ENCODE data around the gene TMA7.

TMA7 gene

DNA sequence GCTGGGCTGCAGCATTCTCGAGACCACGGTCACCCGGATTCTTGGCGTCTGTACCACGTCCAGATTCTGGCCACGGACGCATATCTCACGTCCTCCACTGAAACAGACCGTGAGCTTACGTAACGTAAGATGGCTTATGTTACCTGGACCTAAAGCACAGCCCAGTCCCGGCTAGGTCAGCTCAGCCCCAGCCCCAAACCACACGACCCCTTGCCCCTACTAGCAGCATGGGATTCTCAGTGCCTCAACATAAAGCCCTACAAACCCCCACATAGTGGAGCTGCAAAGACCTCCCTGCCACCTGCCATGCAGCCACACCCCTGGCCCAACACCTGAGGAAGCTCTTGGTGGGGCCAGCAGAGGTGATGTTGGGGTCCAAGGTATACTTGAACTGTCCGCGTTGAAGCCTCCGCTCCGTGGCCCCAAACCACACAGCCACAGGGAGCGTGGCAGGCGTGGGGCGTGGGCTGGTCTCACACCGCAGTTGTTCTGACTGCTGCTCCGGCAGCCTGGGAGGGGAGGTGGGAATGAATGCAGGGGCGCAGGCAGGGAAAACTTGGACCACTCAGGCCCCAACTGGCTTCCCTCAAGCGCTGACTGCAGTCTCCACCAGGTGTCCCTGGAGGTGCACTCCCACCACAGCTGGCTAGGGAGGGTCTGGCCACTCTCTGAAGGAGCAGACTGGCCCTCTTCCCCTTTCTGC is 24.7 kb upstream of the TMA7 start:
- whole genome bisulfite sequencing, 2 experiments, result 94 to 95% methylated on average over 24 of the region's 24 CpGs
- Histone ChIP-seq H3K27ac (ENCODE audit: insufficient read depth, low read depth, low read length, poor library complexity, severe bottlenecking) (no peak overlapping the region), H3K36me3 (ENCODE audit: control insufficient read depth, insufficient read depth, low read length) (peaks cover 69% of the 10 kb centered on the region), H3K4me1 (ENCODE audit: control insufficient read depth, insufficient read depth, low read length) (no peaks in the 10 kb centered on the region), H3K4me3 (ENCODE audit: insufficient read depth, low read depth, low read length) (no peak overlapping the region), H3K9me3 (ENCODE audit: control insufficient read depth, low read length) (no peaks in the 10 kb centered on the region), H3K27me3 (ENCODE audit: control insufficient read depth, insufficient read depth, low read length, poor library complexity, severe bottlenecking) (no peaks in the 10 kb centered on the region)

DNA sequence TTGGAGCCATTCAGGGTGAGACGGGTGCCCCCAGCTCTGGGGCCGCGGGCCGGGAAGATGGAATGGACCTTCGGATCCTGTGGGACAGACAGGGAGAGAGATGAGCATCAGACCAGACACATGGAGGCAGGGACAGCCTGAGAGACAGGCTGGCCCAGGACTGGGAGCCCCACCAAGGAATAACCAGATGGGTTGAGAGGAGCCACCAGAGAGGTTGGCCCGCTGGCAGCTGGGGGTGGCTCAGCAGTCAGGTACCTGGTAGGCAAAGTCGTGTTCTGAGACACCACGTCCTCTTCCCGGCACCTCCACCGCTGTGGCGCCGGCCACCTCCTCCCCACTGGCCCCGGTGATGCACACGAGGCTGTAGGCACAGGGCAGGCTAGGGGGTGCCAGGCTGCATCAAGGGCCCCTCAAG is 24.0 kb upstream of the TMA7 start:
- 95 to 97% methylated on average over 14 of the region's 14 CpGs for WGBS, 2 experiments
- peaks cover 71% of the 10 kb centered on the region for H3K36me3 ChIP-seq (ENCODE audit: control insufficient read depth, insufficient read depth, low read length)
- no peak overlapping the region for H3K27ac ChIP-seq (ENCODE audit: insufficient read depth, low read depth, low read length, poor library complexity, severe bottlenecking)

DNA sequence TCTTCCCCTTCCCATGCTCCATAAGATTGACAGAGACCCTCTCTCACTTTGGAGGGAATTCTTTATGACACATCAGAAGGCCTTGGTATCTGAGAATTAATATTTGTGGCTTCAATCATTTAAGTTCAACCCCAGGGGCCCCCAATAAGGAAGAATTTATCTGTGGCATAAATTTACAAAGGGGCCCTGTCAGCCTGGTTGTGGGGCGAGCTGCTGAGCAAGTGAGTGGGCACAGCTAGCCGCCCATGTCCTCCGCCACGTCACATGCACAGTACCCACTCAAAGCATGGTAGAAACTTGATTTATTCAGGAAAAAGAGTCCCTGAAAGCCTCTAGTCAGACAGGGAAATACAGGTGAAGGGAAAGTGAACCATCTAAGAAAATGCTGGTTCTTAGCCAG is 23.5 kb upstream of the TMA7 start:
- H3K27me3 ChIP-seq (ENCODE audit: control insufficient read depth, insufficient read depth, low read length, poor library complexity, severe bottlenecking), result no peaks in the 10 kb centered on the region
- peaks cover 73% of the 10 kb centered on the region for H3K36me3 ChIP-seq (ENCODE audit: control insufficient read depth, insufficient read depth, low read length)
- no peak overlapping the region for H3K27ac ChIP-seq (ENCODE audit: insufficient read depth, low read depth, low read length, poor library complexity, severe bottlenecking)
- no peaks in the 10 kb centered on the region for H3K4me1 ChIP-seq (ENCODE audit: control insufficient read depth, insufficient read depth, low read length)
- WGBS, 2 experiments, result 95 to 96% methylated on average over 4 of the region's 4 CpGs
- no peaks in the 10 kb centered on the region for H3K9me3 ChIP-seq (ENCODE audit: control insufficient read depth, low read length)
- no peak overlapping the region for H3K4me3 ChIP-seq (ENCODE audit: insufficient read depth, low read depth, low read length)

More for the DNA sequence above, 24.0 kb upstream of the TMA7 start:
- Histone ChIP-seq H3K27me3 (ENCODE audit: control insufficient read depth, insufficient read depth, low read length, poor library complexity, severe bottlenecking) (no peaks in the 10 kb centered on the region), H3K4me3 (ENCODE audit: insufficient read depth, low read depth, low read length) (no peak overlapping the region), H3K9me3 (ENCODE audit: control insufficient read depth, low read length) (no peaks in the 10 kb centered on the region), H3K4me1 (ENCODE audit: control insufficient read depth, insufficient read depth, low read length) (no peaks in the 10 kb centered on the region)

DNA sequence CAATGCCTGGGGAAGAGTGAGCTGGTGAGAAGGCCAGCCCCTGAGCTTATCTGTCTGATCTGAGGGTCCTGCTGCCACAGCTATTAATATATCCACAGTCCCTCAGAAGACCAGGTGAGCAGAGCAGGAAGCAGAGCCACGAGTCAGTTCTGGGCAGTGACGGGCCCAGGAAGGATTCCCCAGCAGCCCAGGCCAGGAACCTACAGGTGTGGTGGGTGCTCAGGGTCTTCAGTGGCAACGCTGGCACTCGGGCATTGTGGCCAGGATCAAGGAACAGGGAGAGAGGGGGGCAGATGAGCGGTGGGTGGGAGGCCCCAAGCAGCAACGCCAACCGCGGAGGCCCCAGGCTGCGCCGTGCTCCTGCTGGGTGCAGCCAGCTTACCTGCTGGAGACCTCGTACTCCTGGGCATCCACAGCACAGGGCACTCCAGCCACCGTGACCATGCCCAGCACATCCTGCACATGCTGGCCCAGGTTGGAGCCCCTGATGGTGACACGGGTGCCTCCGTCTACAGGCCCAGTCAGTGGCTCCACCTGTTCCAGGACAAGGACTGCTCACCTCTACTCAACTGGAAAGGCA is 22.4 kb upstream of the TMA7 start:
- Histone ChIP-seq H3K36me3 (ENCODE audit: control insufficient read depth, insufficient read depth, low read length) (peaks cover 64% of the 10 kb centered on the region), H3K9me3 (ENCODE audit: control insufficient read depth, low read length) (no peaks in the 10 kb centered on the region), H3K27ac (ENCODE audit: insufficient read depth, low read depth, low read length, poor library complexity, severe bottlenecking) (no peak overlapping the region), H3K4me3 (ENCODE audit: insufficient read depth, low read depth, low read length) (no peak overlapping the region), H3K27me3 (ENCODE audit: control insufficient read depth, insufficient read depth, low read length, poor library complexity, severe bottlenecking) (no peaks in the 10 kb centered on the region), H3K4me1 (ENCODE audit: control insufficient read depth, insufficient read depth, low read length) (no peaks in the 10 kb centered on the region)
- WGBS, 2 experiments, result 96% methylated on average over 14 of the region's 14 CpGs

DNA sequence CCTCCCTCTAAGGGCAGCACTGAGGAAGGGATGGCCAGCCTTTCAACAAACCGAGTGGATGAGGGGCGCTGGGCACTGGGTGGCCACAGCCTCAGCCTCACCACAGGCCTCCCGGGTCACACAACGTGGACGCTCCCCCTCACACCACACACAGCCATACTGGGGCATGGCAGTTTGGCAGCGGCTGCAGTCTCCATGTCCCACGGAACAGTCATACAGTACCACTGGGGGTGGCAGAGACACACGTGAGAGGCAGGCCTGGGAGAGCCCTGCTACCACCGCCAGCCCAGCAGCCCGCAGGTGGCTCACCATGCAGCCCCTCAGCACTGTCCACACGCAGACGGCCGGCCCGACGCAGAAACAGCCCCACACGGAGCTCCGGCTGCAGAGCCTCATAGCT is 21.9 kb upstream of the TMA7 start:
- 95 to 96% methylated on average over 17 of the region's 17 CpGs for WGBS, 2 experiments
- Histone ChIP-seq H3K27me3 (ENCODE audit: control insufficient read depth, insufficient read depth, low read length, poor library complexity, severe bottlenecking) (no peaks in the 10 kb centered on the region), H3K9me3 (ENCODE audit: control insufficient read depth, low read length) (no peaks in the 10 kb centered on the region), H3K36me3 (ENCODE audit: control insufficient read depth, insufficient read depth, low read length) (peaks cover 61% of the 10 kb centered on the region), H3K4me3 (ENCODE audit: insufficient read depth, low read depth, low read length) (no peak overlapping the region), H3K4me1 (ENCODE audit: control insufficient read depth, insufficient read depth, low read length) (no peaks in the 10 kb centered on the region), H3K27ac (ENCODE audit: insufficient read depth, low read depth, low read length, poor library complexity, severe bottlenecking) (no peak overlapping the region)

DNA sequence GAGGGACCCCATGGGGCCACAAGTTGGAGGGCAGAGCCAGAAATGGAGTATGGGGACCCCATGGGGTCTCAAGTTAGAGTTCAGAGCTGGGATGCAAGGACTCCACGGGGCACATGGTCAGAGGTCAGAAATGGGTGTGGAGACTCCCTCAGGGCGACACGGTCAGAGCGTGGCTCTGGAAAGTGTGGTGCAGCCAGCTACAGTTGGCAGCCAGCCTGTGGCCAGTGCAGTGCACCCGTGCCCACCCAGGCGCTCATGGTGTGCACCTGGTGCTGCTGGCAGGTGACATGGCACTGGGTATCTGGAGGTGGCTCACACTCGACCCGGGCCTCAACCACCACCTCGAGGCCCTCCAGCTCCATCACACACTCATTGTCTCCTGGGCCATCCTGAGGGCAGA is 21.4 kb upstream of the TMA7 start:
- H3K27me3 ChIP-seq (ENCODE audit: control insufficient read depth, insufficient read depth, low read length, poor library complexity, severe bottlenecking), result no peaks in the 10 kb centered on the region
- no peaks in the 10 kb centered on the region for H3K4me1 ChIP-seq (ENCODE audit: control insufficient read depth, insufficient read depth, low read length)
- no peak overlapping the region for H3K27ac ChIP-seq (ENCODE audit: insufficient read depth, low read depth, low read length, poor library complexity, severe bottlenecking)
- H3K9me3 ChIP-seq (ENCODE audit: control insufficient read depth, low read length), result no peaks in the 10 kb centered on the region
- 95 to 96% methylated on average over 9 of the region's 9 CpGs for WGBS, 2 experiments
- peaks cover 59% of the 10 kb centered on the region for H3K36me3 ChIP-seq (ENCODE audit: control insufficient read depth, insufficient read depth, low read length)
- H3K4me3 ChIP-seq (ENCODE audit: insufficient read depth, low read depth, low read length), result no peak overlapping the region

DNA sequence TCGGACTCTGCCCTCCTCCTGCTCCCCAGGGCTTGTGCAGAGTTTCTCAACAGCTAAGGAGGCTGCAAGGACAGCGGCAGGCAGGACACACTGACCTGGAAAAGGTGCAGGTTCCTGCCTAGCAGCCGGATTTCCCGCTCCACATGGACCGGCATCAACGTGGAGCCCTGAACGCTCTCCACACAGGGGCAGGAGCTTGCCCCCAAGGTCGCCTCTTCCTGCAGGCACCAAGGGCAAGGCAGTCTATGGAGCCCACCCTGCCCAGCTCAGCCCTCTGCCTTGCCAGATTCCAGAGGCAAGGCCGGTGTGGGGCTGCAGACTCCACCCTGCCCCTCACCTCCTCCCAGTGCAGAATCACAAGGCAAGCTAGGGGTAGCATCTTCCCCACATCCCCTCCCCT is 20.9 kb upstream of the TMA7 start:
- Histone ChIP-seq H3K27ac (ENCODE audit: insufficient read depth, low read depth, low read length, poor library complexity, severe bottlenecking) (no peak overlapping the region), H3K27me3 (ENCODE audit: control insufficient read depth, insufficient read depth, low read length, poor library complexity, severe bottlenecking) (no peaks in the 10 kb centered on the region), H3K4me3 (ENCODE audit: insufficient read depth, low read depth, low read length) (no peak overlapping the region), H3K9me3 (ENCODE audit: control insufficient read depth, low read length) (no peaks in the 10 kb centered on the region), H3K36me3 (ENCODE audit: control insufficient read depth, insufficient read depth, low read length) (peaks cover 58% of the 10 kb centered on the region), H3K4me1 (ENCODE audit: control insufficient read depth, insufficient read depth, low read length) (no peaks in the 10 kb centered on the region)
- WGBS, 2 experiments, result 95% methylated on average over 9 of the region's 9 CpGs

DNA sequence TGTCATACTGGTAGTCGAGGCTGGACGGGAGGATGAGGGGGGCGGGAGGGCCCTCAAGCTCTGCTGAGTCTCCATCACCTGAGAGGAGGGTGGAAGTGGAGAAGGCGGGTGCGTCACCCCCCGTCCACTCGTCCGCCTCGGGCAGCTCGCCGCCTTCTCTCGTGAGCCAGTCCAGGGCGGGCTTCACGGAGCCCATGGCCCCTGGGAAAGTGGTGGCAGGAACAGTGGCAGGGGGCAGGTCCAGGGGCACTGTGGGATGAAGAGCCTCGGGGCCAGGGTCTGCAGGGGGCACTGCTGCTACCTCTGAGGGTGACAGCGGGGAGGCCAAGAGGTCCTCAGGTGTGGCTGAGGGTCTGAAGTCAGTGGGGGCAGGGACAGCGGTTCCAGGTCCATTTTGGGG is 20.5 kb upstream of the TMA7 start:
- WGBS, 2 experiments, result 96 to 97% methylated on average over 17 of the region's 17 CpGs
- no peak overlapping the region for H3K4me3 ChIP-seq (ENCODE audit: insufficient read depth, low read depth, low read length)
- no peak overlapping the region for H3K27ac ChIP-seq (ENCODE audit: insufficient read depth, low read depth, low read length, poor library complexity, severe bottlenecking)
- H3K4me1 ChIP-seq (ENCODE audit: control insufficient read depth, insufficient read depth, low read length), result peaks cover 2% of the 10 kb centered on the region
- peaks cover 53% of the 10 kb centered on the region for H3K36me3 ChIP-seq (ENCODE audit: control insufficient read depth, insufficient read depth, low read length)
- H3K27me3 ChIP-seq (ENCODE audit: control insufficient read depth, insufficient read depth, low read length, poor library complexity, severe bottlenecking), result no peaks in the 10 kb centered on the region
- H3K9me3 ChIP-seq (ENCODE audit: control insufficient read depth, low read length), result no peaks in the 10 kb centered on the region

DNA sequence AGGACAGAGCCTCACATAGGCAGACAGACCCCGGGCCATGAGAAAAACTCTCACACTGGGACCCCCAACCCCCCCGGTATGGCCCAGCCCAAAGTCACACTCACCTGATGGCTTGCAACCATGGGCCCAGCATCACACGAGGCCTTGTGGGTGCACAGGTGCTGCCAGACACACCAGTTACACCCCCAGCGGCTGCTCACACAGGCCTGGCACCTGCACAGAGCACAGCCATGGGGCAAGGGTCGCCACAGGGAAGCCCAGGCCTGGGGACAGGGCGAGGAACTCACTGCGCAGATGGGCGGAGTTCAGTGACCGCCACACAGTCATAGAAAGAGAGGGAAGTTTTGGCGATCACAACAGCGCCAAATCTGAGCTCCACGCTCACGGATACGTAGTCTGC is 19.5 kb upstream of the TMA7 start:
- H3K4me3 ChIP-seq (ENCODE audit: insufficient read depth, low read depth, low read length), result no peak overlapping the region
- H3K36me3 ChIP-seq (ENCODE audit: control insufficient read depth, insufficient read depth, low read length), result peaks cover 45% of the 10 kb centered on the region
- no peaks in the 10 kb centered on the region for H3K27me3 ChIP-seq (ENCODE audit: control insufficient read depth, insufficient read depth, low read length, poor library complexity, severe bottlenecking)
- H3K27ac ChIP-seq (ENCODE audit: insufficient read depth, low read depth, low read length, poor library complexity, severe bottlenecking), result no peak overlapping the region
- WGBS, 2 experiments, result 95% methylated on average over 14 of the region's 14 CpGs
- H3K4me1 ChIP-seq (ENCODE audit: control insufficient read depth, insufficient read depth, low read length), result peaks cover 11% of the 10 kb centered on the region
- H3K9me3 ChIP-seq (ENCODE audit: control insufficient read depth, low read length), result no peaks in the 10 kb centered on the region

- Histone ChIP-seq H3K36me3 (ENCODE audit: control insufficient read depth, insufficient read depth, low read length) (peaks cover 32% of the 10 kb centered on the region), H3K4me3 (ENCODE audit: insufficient read depth, low read depth, low read length) (no peak overlapping the region), H3K27me3 (ENCODE audit: control insufficient read depth, insufficient read depth, low read length, poor library complexity, severe bottlenecking) (no peaks in the 10 kb centered on the region), H3K9me3 (ENCODE audit: control insufficient read depth, low read length) (no peaks in the 10 kb centered on the region), H3K27ac (ENCODE audit: insufficient read depth, low read depth, low read length, poor library complexity, severe bottlenecking) (no peak overlapping the region), H3K4me1 (ENCODE audit: control insufficient read depth, insufficient read depth, low read length) (peaks cover 27% of the 10 kb centered on the region)
- WGBS, 2 experiments, result 93 to 99% methylated on average over 3 of the region's 3 CpGs
Observed at GRCh38 chr3:48422272-48422671, 17.8 kb upstream of the TMA7 start.
